Activated CD8-positive, alpha-beta T cell treated with anti-CD3 and anti-CD28 coated beads for 36 hours (primary cell): ENCODE data around the gene MFSD6. TPM values are rescaled to one million over a fixed set of nuclear protein-coding genes. Genes with fewer than 3 reads are reported as not detected.
A peak's percentile ranks its signal among the peaks of the same experiment; 100 is the strongest.

Experiments
- ATAC-seq: fragments of 200-7000 bp; cut with Tn5 transposase; one replicate; pipeline ENCODE4 v1.10.0; 2021; ENCODE audit warnings: mild to moderate bottlenecking, moderate library complexity
- CTCF ChIA-PET: fragments of 350-600 bp; sonication (Branson Sonifier 250); formaldehyde crosslinking; loops from one replicate; lab custom pipeline; 2021; ENCODE audit warnings: antibody characterized with exemption; lab: Charles Lee
- POLR2A ChIA-PET: fragments of 350-600 bp; sonication (Branson Sonifier 250); formaldehyde crosslinking; loops from one replicate; lab custom pipeline; 2021; ENCODE audit warnings: antibody characterized with exemption; lab: Charles Lee
- DNase-seq: peaks from one replicate; pipeline ENCODE4 v3.0.0-alpha.2; 2020
- H3K27ac Mint-ChIP-seq: one replicate; pipeline ENCODE4 v1.8.0; 2021; ENCODE audit warnings: mild to moderate bottlenecking, mixed read lengths
- H3K27me3 Mint-ChIP-seq: one replicate; pipeline ENCODE4 v1.8.0; 2021; ENCODE audit warnings: mixed read lengths
- H3K36me3 Mint-ChIP-seq: one replicate; pipeline ENCODE4 v1.8.0; 2021; ENCODE audit warnings: low read depth, mixed read lengths
- H3K4me1 Mint-ChIP-seq: one replicate; pipeline ENCODE4 v1.8.0; 2021; ENCODE audit warnings: low read depth, mixed read lengths
- H3K4me3 Mint-ChIP-seq: one replicate; pipeline ENCODE4 v1.8.0; 2021; ENCODE audit warnings: mild to moderate bottlenecking, moderate library complexity, mixed read lengths
- H3K9me3 Mint-ChIP-seq: one replicate; pipeline ENCODE4 v1.8.0; 2021; ENCODE audit warnings: mixed read lengths
- CTCF ChIP-seq: fragments of 200-600 bp; IDR thresholded peaks from one replicate; pipeline ENCODE4 v1.8.0; 2022; ENCODE audit warnings: antibody characterized with exemption, mild to moderate bottlenecking
- intact Hi-C: fragments of 100-400 bp; cut with micrococcal nuclease; formaldehyde crosslinking; loops from one replicate; pipeline ENCODE4 v1.10.0; 2022
- total RNA-seq, 2 experiments: library from RNA; stranded (reverse); gene quantifications; one replicate each; pipeline ENCODE4 v1.2.3, GENCODE V29; 2021

The MFSD6 gene
- total RNA-seq, 2 experiments from 2014 or later: 31.5 to 32.8 TPM

GRCh38 chr2:190527214-190527613, 119.1 kb downstream of the MFSD6 start:
- Mint-ChIP-seq H3K27ac (peak overlapping the region; percentile 17), H3K36me3 (peaks cover 18% of the 10 kb centered on the region), H3K9me3 (no peaks in the 10 kb centered on the region), H3K4me3 (no peak overlapping the region), H3K4me1 (peaks cover 60% of the 10 kb centered on the region), H3K27me3 (no peaks in the 10 kb centered on the region)
- CTCF ChIA-PET: no interaction called here
- DNase-seq: no peak
- intact Hi-C loops: no loop called here
- no peak for ATAC-seq
- POLR2A ChIA-PET: no interaction called here
- TF ChIP-seq CTCF: no peak

GRCh38 chr2:190527918-190528317, 119.8 kb downstream of the MFSD6 start:
- CTCF ChIA-PET: no interaction called here
- DNase-seq (no peak), ATAC-seq (no peak)
- intact Hi-C loops: no loop called here
- Mint-ChIP-seq H3K27me3 (no peaks in the 10 kb centered on the region), H3K9me3 (no peaks in the 10 kb centered on the region), H3K4me3 (no peak overlapping the region), H3K4me1 (peaks cover 67% of the 10 kb centered on the region), H3K36me3 (peaks cover 12% of the 10 kb centered on the region), H3K27ac (no peak overlapping the region)
- POLR2A ChIA-PET: no interaction called here
- no peak for TF ChIP-seq CTCF

GRCh38 chr2:190528521-190529001, 120.4 kb downstream of the MFSD6 start:
- no peak overlapping the region for H3K27ac Mint-ChIP-seq
- peaks cover 12% of the 10 kb centered on the region for H3K36me3 Mint-ChIP-seq
- intact Hi-C loops: no loop called here
- H3K4me3 Mint-ChIP-seq: no peak overlapping the region
- DNase-seq: no peak
- no peak for TF ChIP-seq CTCF
- ChIA-PET POLR2A (interaction anchor here (0.9 kb wide), 1 partner anchor 121 kb away, joined by 4 read pairs; no protein-coding TSS in a partner anchor), CTCF (no interaction called here)
- no peak for ATAC-seq
- H3K9me3 Mint-ChIP-seq: no peaks in the 10 kb centered on the region
- no peaks in the 10 kb centered on the region for H3K27me3 Mint-ChIP-seq
- H3K4me1 Mint-ChIP-seq: peaks cover 73% of the 10 kb centered on the region

- POLR2A ChIA-PET: interaction anchor here (0.5 to 0.9 kb wide), 4 partner anchors 16 to 185 kb away, joined by 3 to 4 read pairs (median 3); no protein-coding TSS in a partner anchor
- DNase-seq (no peak), ATAC-seq (no peak)
- no peaks in the 10 kb centered on the region for H3K27me3 Mint-ChIP-seq
- peak overlapping the region; percentile 54 for H3K27ac Mint-ChIP-seq
- peaks cover 73% of the 10 kb centered on the region for H3K4me1 Mint-ChIP-seq
- CTCF ChIA-PET: interaction anchor here (1.1 to 1.2 kb wide), 2 partner anchors 12 to 147 kb away, joined by 3 to 4 read pairs; no protein-coding TSS in a partner anchor
- H3K36me3 Mint-ChIP-seq: peaks cover 9% of the 10 kb centered on the region
- intact Hi-C loops: loop anchor here (5.0 to 10.0 kb wide), 2 partner anchors 123 to 235 kb away; no protein-coding TSS in a partner anchor
- no peak for TF ChIP-seq CTCF
- H3K9me3 Mint-ChIP-seq: no peaks in the 10 kb centered on the region
- H3K4me3 Mint-ChIP-seq: no peak overlapping the region
Measured at GRCh38 chr2:190529486-190530247, 121.5 kb downstream of the MFSD6 start.
